Subcutaneous adipose tissue (tissue), 4 donors: ENCODE data around the gene DPEP2. TPM values are rescaled to one million over a fixed set of nuclear protein-coding genes. Genes with fewer than 3 reads are reported as not detected.

ENCODE experiments used
- total RNA-seq, 4 donors: library from RNA; depleted of rRNA; stranded (reverse); fragments of >200 nt; gene quantifications; one replicate each; pipeline ENCODE4 v1.1.0, GENCODE V29; 2016
- TF ChIP-seq, protein P1 (sequence below): fragments of 450-650 bp; IDR thresholded peaks from one replicate; pipeline ENCODE4 v1.5.1; 2016; ENCODE audit warnings: low read depth, mild to moderate bottlenecking, control low read depth, antibody characterized with exemption, moderate library complexity

DPEP2 gene
- total RNA-seq, 4 donors from 2014 or later: 0.98 to 28.7 (median 9.5) TPM

DNA sequence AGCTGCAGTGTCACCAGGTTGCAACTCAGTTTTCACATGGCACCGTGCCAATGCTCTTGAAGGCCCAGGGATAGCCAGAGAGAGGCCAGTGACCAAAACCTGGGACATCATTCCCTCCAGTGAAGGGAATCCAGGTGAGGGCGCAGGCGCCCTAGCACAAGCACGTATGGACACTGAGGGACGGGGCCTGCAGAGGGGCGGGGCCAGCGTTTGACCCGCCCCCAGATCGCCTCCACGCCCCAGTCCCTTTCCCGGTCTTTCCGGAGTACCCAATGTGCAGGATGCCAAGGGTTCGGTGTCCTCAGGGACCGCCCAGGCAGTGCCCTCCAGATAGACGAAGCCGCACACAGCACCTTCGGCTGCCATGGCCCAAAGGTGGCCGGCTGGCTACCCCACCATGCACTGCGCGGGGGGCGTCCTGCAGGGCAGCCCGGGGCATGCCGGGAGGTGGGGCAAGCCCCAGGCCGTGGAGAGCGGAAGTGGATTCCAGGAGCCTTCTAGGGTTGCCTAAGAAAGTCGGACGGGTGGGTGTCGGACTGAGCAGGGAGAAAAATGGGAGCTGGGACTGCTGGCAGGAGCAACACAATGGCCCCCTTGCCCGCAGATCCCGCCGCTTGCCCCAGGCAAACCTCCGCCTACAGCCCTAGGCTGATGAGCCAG is 35.5 kb downstream of the DPEP2 start:
- TF ChIP-seq, protein P1, sequence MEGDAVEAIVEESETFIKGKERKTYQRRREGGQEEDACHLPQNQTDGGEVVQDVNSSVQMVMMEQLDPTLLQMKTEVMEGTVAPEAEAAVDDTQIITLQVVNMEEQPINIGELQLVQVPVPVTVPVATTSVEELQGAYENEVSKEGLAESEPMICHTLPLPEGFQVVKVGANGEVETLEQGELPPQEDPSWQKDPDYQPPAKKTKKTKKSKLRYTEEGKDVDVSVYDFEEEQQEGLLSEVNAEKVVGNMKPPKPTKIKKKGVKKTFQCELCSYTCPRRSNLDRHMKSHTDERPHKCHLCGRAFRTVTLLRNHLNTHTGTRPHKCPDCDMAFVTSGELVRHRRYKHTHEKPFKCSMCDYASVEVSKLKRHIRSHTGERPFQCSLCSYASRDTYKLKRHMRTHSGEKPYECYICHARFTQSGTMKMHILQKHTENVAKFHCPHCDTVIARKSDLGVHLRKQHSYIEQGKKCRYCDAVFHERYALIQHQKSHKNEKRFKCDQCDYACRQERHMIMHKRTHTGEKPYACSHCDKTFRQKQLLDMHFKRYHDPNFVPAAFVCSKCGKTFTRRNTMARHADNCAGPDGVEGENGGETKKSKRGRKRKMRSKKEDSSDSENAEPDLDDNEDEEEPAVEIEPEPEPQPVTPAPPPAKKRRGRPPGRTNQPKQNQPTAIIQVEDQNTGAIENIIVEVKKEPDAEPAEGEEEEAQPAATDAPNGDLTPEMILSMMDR: no peak

DNA sequence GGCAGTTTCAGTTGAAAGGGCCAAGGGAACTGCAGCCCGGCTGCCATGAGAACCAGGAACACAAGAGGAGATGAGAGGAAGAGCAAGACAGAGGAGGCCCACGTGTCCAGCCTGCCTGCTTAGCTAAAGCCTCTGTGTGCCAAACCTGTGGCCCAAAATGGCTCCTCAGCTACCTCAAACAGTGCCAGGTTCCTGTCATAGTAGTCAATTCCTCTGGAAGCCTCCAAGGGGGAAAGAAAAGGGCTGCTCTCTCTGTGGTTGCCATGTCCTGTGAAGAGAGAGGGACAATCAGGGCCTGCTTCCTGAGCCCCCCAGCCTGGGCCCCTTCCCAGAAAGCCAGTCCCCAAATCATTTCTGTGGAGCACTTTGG is 36.0 kb downstream of the DPEP2 start:
- TF ChIP-seq, protein P1: no peak

DNA sequence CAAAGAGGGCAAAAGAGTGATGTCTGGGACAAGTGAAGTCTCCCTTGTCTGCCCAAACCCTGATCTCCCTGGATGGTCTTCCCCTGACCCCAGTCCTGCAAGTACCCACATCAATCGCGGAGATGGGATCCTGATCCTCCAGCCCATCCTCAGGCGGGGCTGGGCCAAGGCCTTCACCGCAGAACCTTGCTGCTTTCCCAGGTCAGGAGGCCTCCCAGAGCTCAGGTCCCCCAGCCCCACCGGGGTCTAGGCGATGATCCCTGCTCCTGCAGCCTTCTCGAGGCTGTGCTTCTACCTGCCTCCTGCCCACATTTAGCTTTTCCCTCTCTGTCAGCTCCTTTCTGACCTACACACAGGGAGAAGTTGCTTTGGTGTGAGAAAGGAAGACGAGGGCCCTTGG is 37.1 kb downstream of the DPEP2 start:
- TF ChIP-seq, protein P1: no peak

DNA sequence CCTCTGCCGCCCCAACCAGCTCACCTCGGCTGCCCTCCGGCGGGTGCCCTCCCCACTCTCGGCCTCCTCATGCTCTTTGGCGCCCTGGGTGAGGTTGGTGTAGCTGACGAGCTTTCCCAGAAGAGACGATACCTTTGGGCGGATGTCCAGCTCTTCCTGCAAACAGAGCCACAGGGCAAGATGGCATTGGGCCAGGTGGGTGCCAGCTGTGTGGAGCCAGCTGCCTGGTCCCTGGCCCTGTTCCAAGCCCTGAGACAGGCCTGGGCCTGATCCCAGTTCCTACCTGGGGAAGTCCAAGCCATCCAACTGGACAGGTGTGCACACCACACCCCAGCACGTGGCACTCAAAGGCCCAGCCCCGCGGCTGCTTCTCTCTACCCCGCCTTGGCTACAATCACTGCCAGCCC is 37.7 kb downstream of the DPEP2 start:
- TF ChIP-seq, protein P1: no peak

DNA sequence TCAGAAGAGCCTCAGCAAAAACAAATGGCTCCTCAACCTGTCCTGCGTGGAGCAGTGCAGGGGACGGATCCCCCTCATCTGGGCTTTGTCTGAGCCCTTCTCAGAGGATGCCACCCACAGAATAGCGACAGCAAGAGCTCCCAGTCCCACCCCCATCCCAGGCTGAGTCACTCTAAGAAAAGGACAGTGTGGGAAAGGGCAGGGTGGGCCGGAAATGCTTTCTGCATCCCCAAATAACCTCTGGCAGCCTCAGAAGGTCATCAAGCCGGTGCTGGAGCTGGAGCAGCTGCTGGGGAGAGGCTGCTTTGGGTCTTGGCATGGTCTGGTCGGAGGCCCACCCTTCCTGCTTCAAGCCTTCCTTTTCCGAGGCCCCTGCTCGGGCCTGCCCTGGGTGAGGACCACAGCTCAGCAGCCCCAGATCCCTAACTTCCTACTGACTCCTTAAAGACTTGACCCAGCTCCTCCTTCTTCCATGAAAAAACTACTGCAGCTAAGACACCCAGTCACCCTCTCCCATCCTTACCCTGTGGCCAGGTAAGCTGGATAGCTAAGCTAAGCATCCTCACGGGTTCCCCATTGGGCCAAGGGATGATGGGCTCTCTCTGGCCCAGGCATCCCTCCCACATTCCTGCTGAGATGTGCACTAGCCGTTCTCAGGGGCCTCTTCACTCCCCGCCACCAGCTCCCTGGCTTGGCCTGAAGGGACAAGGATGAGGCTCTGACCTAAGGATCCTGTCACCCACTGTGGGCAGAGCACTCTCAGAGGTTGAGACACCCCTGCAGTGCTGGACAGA is 39.6 kb downstream of the DPEP2 start:
- TF ChIP-seq, protein P1: no peak

DNA sequence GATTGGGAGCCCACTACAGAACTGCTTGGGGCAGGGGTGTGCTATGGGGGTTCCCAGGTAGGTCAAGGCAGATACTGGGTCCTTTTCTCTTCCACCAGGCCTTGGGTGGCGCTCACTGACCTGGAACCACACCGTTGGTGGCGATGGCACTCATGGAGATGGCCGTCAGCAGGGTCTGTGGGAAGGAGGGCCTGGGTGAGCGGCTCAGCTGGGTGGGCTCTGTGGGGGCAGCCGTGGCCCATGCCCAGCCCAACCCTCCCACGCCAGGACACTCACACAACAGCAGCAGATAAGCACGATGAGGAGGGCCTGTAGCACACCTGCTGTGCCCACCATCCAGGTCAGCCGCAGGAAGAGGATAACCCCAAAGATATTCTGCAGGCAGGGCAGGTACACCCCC is 41.7 kb downstream of the DPEP2 start:
- TF ChIP-seq, protein P1: no peak

DNA sequence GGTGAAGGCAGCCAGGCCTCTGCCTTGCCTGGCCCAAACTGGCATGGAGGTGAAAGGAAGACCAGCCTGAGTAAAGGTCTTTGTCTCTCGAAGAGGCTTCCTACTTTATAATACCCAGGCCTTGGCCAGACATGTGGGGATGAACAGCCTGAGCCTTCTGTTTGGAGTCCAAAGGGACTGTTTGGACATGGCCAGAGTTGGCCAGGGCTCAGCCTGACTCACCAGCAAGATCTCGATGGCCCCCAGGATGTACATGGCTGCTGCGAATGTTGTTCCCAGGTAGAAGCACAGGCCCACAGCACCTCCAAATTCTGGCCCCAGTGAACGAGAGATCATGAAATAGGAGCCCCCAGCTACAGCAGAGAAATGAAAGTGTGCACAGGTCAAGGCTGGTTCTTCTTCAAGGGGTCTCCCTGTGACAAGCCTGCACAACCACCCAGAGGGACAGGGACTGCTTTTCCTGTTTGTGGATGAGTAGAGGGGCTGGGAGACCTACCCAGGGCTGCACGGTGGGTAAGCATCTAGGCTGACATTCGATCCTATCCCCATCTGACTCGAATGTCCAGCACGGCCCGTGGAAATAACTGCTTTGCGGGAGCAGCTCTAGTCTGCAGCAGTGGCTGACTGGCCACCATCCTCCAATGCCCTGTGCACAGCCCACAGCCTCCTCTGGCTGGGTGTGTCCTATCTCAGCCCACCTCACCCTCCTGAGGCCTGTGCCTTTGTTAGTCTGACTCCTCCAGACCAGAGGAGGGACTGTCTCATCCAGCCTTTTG is 44.7 kb downstream of the DPEP2 start:
- TF ChIP-seq, protein P1: no peak
